WTC11 (cell line): ENCODE results near the gene TMEM223. TPM values are rescaled to one million over a fixed set of nuclear protein-coding genes. Genes with fewer than 3 reads are reported as not detected.
A peak's percentile ranks its signal among the peaks of the same experiment; 100 is the strongest.

Source experiments
- ATF1 ChIP-seq: sonication (generic); formaldehyde crosslinking; IDR thresholded peaks from 2 replicates; pipeline ENCODE4 v1.8.1; 2023; ENCODE audit warnings: mild to moderate bottlenecking, moderate library complexity, missing genetic modification reagents
- CREB1 ChIP-seq: sonication (generic); formaldehyde crosslinking; IDR thresholded peaks from 2 replicates; pipeline ENCODE4 v1.8.0; 2023; ENCODE audit warnings: mild to moderate bottlenecking, missing genetic modification reagents
- ELF4 ChIP-seq: sonication (generic); formaldehyde crosslinking; IDR thresholded peaks from 2 replicates; pipeline ENCODE4 v1.8.1; 2022; ENCODE audit warnings: low read depth, mild to moderate bottlenecking, moderate library complexity, missing genetic modification reagents
- EMX1 ChIP-seq: fragments of 250-450 bp; sonication (Bioruptor Pico); IDR thresholded peaks from 2 replicates; pipeline ENCODE4 v1.8.0; 2021; ENCODE audit warnings: mild to moderate bottlenecking
- FOXP1 ChIP-seq: sonication (generic); formaldehyde crosslinking; IDR thresholded peaks from 2 replicates; pipeline ENCODE4 v1.8.0; 2022; ENCODE audit warnings: missing genetic modification reagents, mild to moderate bottlenecking, moderate library complexity, borderline replicate concordance
- GABPB1 ChIP-seq: sonication (generic); formaldehyde crosslinking; IDR thresholded peaks from 2 replicates; pipeline ENCODE4 v1.8.1; 2023; ENCODE audit warnings: mild to moderate bottlenecking, missing genetic modification reagents
- JAZF1 ChIP-seq: fragments of 250-450 bp; sonication (Bioruptor Pico); IDR thresholded peaks from 2 replicates; pipeline ENCODE4 v1.9.0; 2021; ENCODE audit warnings: moderate library complexity, mild to moderate bottlenecking, inconsistent platforms
- JUN ChIP-seq: sonication (generic); formaldehyde crosslinking; IDR thresholded peaks from 2 replicates; pipeline ENCODE4 v1.8.0; 2023; ENCODE audit warnings: mild to moderate bottlenecking, missing genetic modification reagents
- MXD4 ChIP-seq: fragments of 250-450 bp; sonication (Bioruptor Pico); IDR thresholded peaks from 2 replicates; pipeline ENCODE4 v1.8.0; 2021; ENCODE audit warnings: mild to moderate bottlenecking, moderate library complexity, borderline replicate concordance
- MYBL2 ChIP-seq: sonication (generic); formaldehyde crosslinking; IDR thresholded peaks from 2 replicates; pipeline ENCODE4 v1.8.1; 2023; ENCODE audit warnings: mild to moderate bottlenecking, moderate library complexity, missing genetic modification reagents
- NFYB ChIP-seq: sonication (generic); formaldehyde crosslinking; conservative IDR thresholded peaks from 2 replicates; pipeline ENCODE4 v1.8.0; 2022; ENCODE audit warnings: low read depth, missing genetic modification reagents
- NR3C1 ChIP-seq: sonication (generic); formaldehyde crosslinking; conservative IDR thresholded peaks from 2 replicates; pipeline ENCODE4 v1.8.1; 2023; ENCODE audit warnings: low read depth, mild to moderate bottlenecking, missing genetic modification reagents
- RORB ChIP-seq: fragments of 250-450 bp; sonication (Bioruptor Pico); IDR thresholded peaks from 2 replicates; pipeline ENCODE4 v1.9.0; 2021; ENCODE audit warnings: mild to moderate bottlenecking
- SOX15 ChIP-seq: fragments of 250-450 bp; sonication (Bioruptor Pico); IDR thresholded peaks from 2 replicates; pipeline ENCODE4 v1.9.0; 2021; ENCODE audit warnings: mild to moderate bottlenecking
- SP1 ChIP-seq: sonication (generic); formaldehyde crosslinking; conservative IDR thresholded peaks from 2 replicates; pipeline ENCODE4 v1.8.1; 2022; ENCODE audit warnings: missing genetic modification reagents
- ZNF121 ChIP-seq: sonication (generic); formaldehyde crosslinking; IDR thresholded peaks from 2 replicates; pipeline ENCODE4 v1.8.0; 2023; ENCODE audit warnings: missing genetic modification reagents
- ZNF416 ChIP-seq: fragments of 250-450 bp; sonication (Bioruptor Pico); IDR thresholded peaks from 2 replicates; pipeline ENCODE4 v1.9.0; 2021; ENCODE audit warnings: mild to moderate bottlenecking, inconsistent platforms
- ZNF671 ChIP-seq: fragments of 250-450 bp; sonication (Bioruptor Pico); IDR thresholded peaks from 2 replicates; pipeline ENCODE4 v1.8.0; 2021; ENCODE audit warnings: mild to moderate bottlenecking
- total RNA-seq: library from RNA; stranded (reverse); gene quantifications from 3 replicates; pipeline ENCODE4 v1.2.3, GENCODE V29; 2021
- TF ChIP-seq, protein P1 (sequence below): sonication (generic); formaldehyde crosslinking; IDR thresholded peaks from 2 replicates; pipeline ENCODE4 v1.8.0; 2022; ENCODE audit warnings: missing genetic modification reagents
- TF ChIP-seq, protein P2 (sequence below): sonication (generic); formaldehyde crosslinking; IDR thresholded peaks from 2 replicates; pipeline ENCODE4 v1.8.0; 2022; ENCODE audit warnings: mild to moderate bottlenecking, missing genetic modification reagents
- TF ChIP-seq, protein P3 (sequence below): sonication (generic); formaldehyde crosslinking; IDR thresholded peaks from 2 replicates; pipeline ENCODE4 v1.8.0; 2022; ENCODE audit warnings: mild to moderate bottlenecking, missing genetic modification reagents
- TF ChIP-seq, protein P4 (sequence below): fragments of 250-450 bp; sonication (Bioruptor Pico); IDR thresholded peaks from 2 replicates; pipeline ENCODE4 v1.9.0; 2021; ENCODE audit warnings: mild to moderate bottlenecking
- TF ChIP-seq, protein P5 (sequence below): fragments of 250-450 bp; sonication (Bioruptor Pico); conservative IDR thresholded peaks from 2 replicates; pipeline ENCODE4 v1.9.0; 2021; ENCODE audit warnings: mild to moderate bottlenecking
- TF ChIP-seq, protein P6 (sequence below): fragments of 250-450 bp; sonication (Bioruptor Pico); IDR thresholded peaks from 2 replicates; pipeline ENCODE4 v2.1.2; 2022; ENCODE audit warnings: mild to moderate bottlenecking, moderate library complexity
- TF ChIP-seq, protein P7 (sequence below): sonication (generic); formaldehyde crosslinking; IDR thresholded peaks from 2 replicates; pipeline ENCODE4 v1.8.1; 2023; ENCODE audit warnings: mild to moderate bottlenecking, missing genetic modification reagents, borderline replicate concordance
- TF ChIP-seq, protein P8 (sequence below): sonication (generic); formaldehyde crosslinking; IDR thresholded peaks from 2 replicates; pipeline ENCODE4 v1.8.1; 2023; ENCODE audit warnings: mild to moderate bottlenecking, missing genetic modification reagents, moderate library complexity

TMEM223 gene
- total RNA-seq, 1 experiment from 2014 or later = 26.4 TPM

DNA sequence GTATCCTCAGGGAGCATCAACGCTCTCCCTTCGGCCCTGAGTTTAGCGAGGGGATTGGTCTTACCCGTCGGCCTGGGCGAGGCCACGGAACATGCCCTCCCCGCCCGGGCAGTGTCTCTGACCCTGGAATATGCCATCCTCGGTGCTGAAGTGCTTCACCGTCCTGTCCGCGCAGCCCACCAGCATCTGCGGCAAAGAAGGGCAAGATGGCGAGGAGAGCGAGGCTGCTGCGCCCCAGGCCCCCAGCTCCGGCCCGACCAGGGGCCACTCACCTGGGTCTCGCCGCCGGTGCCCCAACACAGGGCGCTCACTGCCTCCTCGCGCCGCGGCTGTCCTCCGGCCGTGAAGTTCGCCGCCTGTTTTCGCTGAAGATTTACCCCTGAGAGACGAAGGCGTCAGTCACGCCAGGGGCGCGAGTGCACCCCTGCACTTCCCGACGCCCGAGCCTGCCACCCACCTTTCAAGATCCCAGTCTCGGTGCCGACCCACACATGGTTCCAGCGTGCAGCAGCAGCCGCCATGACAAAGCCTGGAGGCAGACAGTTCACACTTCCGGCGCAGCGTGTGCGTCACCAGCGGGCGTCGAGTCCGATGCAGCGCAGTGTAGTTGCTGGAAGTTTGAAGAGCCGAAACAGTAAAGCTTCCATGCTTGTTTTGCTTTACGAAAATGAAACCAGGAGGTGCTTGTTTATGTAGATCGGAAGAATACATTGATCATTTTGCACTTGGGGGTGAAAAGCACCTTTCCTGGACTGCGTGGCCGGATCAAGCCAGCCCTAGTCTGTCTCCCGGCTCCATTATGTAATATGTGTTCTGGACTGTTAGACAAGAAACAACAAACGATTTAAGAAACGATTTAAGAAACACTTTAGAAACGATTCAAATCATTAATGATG, 47.5 kb upstream of the TMEM223 start, which contains the start of gene WDR74 (continued):
- TF ChIP-seq, protein P1, sequence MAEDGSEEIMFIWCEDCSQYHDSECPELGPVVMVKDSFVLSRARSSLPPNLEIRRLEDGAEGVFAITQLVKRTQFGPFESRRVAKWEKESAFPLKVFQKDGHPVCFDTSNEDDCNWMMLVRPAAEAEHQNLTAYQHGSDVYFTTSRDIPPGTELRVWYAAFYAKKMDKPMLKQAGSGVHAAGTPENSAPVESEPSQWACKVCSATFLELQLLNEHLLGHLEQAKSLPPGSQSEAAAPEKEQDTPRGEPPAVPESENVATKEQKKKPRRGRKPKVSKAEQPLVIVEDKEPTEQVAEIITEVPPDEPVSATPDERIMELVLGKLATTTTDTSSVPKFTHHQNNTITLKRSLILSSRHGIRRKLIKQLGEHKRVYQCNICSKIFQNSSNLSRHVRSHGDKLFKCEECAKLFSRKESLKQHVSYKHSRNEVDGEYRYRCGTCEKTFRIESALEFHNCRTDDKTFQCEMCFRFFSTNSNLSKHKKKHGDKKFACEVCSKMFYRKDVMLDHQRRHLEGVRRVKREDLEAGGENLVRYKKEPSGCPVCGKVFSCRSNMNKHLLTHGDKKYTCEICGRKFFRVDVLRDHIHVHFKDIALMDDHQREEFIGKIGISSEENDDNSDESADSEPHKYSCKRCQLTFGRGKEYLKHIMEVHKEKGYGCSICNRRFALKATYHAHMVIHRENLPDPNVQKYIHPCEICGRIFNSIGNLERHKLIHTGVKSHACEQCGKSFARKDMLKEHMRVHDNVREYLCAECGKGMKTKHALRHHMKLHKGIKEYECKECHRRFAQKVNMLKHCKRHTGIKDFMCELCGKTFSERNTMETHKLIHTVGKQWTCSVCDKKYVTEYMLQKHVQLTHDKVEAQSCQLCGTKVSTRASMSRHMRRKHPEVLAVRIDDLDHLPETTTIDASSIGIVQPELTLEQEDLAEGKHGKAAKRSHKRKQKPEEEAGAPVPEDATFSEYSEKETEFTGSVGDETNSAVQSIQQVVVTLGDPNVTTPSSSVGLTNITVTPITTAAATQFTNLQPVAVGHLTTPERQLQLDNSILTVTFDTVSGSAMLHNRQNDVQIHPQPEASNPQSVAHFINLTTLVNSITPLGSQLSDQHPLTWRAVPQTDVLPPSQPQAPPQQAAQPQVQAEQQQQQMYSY = no peak
- TF ChIP-seq JAZF1 (CRISPR knock-in tag) (no peak), ZNF671 (CRISPR knock-in tag) (no peak), JUN (CRISPR knock-in tag) (no peak), ZNF121 (CRISPR knock-in tag) (no peak), NFYB (CRISPR knock-in tag) (no peak), ZNF416 (CRISPR knock-in tag) (no peak), RORB (CRISPR knock-in tag) (no peak), SOX15 (CRISPR knock-in tag) (no peak), SP1 (peak; percentile 87), ATF1 (CRISPR knock-in tag) (peak; percentile 94), EMX1 (CRISPR knock-in tag) (no peak), MXD4 (no peak), NR3C1 (CRISPR knock-in tag) (no peak), FOXP1 (peak; percentile 90), MYBL2 (peak; percentile 88), ELF4 (no peak), CREB1 (CRISPR knock-in tag) (no peak; the same call in 1 of the 2 replicates), GABPB1 (CRISPR knock-in tag) (peak; percentile 93)
- TF ChIP-seq, protein P2, sequence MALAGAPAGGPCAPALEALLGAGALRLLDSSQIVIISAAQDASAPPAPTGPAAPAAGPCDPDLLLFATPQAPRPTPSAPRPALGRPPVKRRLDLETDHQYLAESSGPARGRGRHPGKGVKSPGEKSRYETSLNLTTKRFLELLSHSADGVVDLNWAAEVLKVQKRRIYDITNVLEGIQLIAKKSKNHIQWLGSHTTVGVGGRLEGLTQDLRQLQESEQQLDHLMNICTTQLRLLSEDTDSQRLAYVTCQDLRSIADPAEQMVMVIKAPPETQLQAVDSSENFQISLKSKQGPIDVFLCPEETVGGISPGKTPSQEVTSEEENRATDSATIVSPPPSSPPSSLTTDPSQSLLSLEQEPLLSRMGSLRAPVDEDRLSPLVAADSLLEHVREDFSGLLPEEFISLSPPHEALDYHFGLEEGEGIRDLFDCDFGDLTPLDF (CRISPR knock-in tag) = peak; percentile 54; the same call in 1 of the 2 replicates
- TF ChIP-seq, protein P3, sequence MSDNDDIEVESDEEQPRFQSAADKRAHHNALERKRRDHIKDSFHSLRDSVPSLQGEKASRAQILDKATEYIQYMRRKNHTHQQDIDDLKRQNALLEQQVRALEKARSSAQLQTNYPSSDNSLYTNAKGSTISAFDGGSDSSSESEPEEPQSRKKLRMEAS (CRISPR knock-in tag) = peak; percentile 95
- TF ChIP-seq, protein P4, sequence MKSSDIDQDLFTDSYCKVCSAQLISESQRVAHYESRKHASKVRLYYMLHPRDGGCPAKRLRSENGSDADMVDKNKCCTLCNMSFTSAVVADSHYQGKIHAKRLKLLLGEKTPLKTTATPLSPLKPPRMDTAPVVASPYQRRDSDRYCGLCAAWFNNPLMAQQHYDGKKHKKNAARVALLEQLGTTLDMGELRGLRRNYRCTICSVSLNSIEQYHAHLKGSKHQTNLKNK (CRISPR knock-in tag) = no peak
- TF ChIP-seq, protein P5, sequence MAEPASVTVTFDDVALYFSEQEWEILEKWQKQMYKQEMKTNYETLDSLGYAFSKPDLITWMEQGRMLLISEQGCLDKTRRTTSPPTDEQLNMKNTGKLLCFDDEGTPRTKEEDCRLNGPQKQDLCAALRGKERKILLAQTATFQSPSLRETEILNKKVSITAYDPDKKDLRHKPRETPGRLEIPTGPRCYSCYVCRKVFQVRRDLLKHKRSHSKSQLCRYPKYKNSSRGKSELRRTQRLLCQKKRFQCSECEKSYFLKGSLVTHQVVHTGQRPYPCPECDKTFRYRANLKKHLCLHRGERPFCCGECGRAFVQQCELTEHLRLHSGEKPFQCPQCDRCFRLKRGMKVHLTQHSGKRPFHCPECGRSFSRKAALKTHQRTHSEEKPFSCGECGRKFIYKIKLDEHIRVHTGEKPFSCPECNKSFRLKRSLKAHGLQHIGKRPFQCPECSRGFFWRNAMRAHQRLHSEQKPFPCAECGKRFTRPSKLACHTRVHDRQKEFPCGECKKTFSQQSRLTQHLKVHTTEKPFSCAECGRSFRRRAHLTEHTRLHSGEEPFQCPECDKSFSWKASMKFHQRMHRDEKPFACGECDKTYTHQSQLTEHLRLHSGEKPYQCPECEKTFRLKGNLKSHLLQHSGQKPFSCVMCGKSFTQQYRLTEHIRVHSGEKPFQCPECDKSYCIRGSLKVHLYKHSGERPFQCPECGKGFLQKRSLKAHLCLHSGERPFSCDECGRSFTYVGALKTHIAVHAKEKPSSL (CRISPR knock-in tag) = no peak
- TF ChIP-seq, protein P6, sequence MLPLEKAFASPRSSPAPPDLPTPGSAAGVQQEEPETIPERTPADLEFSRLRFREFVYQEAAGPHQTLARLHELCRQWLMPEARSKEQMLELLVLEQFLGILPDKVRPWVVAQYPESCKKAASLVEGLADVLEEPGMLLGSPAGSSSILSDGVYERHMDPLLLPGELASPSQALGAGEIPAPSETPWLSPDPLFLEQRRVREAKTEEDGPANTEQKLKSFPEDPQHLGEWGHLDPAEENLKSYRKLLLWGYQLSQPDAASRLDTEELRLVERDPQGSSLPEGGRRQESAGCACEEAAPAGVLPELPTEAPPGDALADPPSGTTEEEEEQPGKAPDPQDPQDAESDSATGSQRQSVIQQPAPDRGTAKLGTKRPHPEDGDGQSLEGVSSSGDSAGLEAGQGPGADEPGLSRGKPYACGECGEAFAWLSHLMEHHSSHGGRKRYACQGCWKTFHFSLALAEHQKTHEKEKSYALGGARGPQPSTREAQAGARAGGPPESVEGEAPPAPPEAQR (CRISPR knock-in tag) = no peak
- TF ChIP-seq, protein P7, sequence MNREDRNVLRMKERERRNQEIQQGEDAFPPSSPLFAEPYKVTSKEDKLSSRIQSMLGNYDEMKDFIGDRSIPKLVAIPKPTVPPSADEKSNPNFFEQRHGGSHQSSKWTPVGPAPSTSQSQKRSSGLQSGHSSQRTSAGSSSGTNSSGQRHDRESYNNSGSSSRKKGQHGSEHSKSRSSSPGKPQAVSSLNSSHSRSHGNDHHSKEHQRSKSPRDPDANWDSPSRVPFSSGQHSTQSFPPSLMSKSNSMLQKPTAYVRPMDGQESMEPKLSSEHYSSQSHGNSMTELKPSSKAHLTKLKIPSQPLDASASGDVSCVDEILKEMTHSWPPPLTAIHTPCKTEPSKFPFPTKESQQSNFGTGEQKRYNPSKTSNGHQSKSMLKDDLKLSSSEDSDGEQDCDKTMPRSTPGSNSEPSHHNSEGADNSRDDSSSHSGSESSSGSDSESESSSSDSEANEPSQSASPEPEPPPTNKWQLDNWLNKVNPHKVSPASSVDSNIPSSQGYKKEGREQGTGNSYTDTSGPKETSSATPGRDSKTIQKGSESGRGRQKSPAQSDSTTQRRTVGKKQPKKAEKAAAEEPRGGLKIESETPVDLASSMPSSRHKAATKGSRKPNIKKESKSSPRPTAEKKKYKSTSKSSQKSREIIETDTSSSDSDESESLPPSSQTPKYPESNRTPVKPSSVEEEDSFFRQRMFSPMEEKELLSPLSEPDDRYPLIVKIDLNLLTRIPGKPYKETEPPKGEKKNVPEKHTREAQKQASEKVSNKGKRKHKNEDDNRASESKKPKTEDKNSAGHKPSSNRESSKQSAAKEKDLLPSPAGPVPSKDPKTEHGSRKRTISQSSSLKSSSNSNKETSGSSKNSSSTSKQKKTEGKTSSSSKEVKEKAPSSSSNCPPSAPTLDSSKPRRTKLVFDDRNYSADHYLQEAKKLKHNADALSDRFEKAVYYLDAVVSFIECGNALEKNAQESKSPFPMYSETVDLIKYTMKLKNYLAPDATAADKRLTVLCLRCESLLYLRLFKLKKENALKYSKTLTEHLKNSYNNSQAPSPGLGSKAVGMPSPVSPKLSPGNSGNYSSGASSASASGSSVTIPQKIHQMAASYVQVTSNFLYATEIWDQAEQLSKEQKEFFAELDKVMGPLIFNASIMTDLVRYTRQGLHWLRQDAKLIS = 0 out of 2 replicates have a peak, but pooled peaks have one; percentile 50
- TF ChIP-seq, protein P8, sequence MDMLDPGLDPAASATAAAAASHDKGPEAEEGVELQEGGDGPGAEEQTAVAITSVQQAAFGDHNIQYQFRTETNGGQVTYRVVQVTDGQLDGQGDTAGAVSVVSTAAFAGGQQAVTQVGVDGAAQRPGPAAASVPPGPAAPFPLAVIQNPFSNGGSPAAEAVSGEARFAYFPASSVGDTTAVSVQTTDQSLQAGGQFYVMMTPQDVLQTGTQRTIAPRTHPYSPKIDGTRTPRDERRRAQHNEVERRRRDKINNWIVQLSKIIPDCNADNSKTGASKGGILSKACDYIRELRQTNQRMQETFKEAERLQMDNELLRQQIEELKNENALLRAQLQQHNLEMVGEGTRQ (CRISPR knock-in tag) = peak; percentile 60
